ENCODE results near the gene ACBD4.

Gene ACBD4

DNA sequence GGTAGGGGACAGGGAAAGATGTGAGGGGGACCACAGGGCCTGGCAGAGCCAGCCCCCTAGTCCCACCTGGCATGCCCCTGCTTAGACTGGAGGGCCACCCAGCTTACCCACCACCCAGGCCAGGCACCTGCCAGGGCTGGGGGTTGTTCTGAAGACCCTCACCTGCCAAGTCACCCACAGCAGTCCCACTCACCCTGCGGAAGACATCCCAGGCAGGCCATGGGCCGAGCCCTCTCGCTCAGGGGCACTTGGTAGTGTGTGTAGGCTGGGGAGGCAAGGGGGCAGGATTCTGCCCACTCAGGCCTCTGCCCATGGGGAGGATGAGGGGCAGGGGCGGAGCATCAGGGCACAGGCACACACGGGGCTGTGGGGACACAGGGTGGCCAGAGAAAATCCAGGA is 7.2 kb upstream of the ACBD4 start:
- TF ChIP-seq EZH2 (IDR thresholded peaks at IDR 0.05; ENCODE audit: borderline replicate concordance, low read length) = no peak
- TF ChIP-seq, protein P1, sequence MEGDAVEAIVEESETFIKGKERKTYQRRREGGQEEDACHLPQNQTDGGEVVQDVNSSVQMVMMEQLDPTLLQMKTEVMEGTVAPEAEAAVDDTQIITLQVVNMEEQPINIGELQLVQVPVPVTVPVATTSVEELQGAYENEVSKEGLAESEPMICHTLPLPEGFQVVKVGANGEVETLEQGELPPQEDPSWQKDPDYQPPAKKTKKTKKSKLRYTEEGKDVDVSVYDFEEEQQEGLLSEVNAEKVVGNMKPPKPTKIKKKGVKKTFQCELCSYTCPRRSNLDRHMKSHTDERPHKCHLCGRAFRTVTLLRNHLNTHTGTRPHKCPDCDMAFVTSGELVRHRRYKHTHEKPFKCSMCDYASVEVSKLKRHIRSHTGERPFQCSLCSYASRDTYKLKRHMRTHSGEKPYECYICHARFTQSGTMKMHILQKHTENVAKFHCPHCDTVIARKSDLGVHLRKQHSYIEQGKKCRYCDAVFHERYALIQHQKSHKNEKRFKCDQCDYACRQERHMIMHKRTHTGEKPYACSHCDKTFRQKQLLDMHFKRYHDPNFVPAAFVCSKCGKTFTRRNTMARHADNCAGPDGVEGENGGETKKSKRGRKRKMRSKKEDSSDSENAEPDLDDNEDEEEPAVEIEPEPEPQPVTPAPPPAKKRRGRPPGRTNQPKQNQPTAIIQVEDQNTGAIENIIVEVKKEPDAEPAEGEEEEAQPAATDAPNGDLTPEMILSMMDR (IDR thresholded peaks at IDR 0.05; ENCODE audit: low read length) = no peak
- Histone ChIP-seq H2AFZ (ENCODE audit: low read length) (no peak overlapping the region), H3K4me2 (ENCODE audit: low read length) (no peak overlapping the region), H3K9me2 (ENCODE audit: low read depth, low read length) (no peaks in the 10 kb centered on the region), H3F3A (ENCODE audit: insufficient read depth, low read length) (no peaks in the 10 kb centered on the region), H3K27ac (ENCODE audit: low read depth, low read length, poor library complexity, severe bottlenecking) (no peak overlapping the region), H3K27me3 (ENCODE audit: insufficient read depth, low read length) (no peaks in the 10 kb centered on the region), H3K36me3 (ENCODE audit: insufficient read depth, low read length) (no peaks in the 10 kb centered on the region), H3K79me2 (ENCODE audit: insufficient read depth, low read length) (no peaks in the 10 kb centered on the region), H3K9ac (ENCODE audit: low read length) (no peak overlapping the region), H4K20me1 (ENCODE audit: insufficient read depth, low read length) (no peaks in the 10 kb centered on the region), H3K4me3 (ENCODE audit: low read depth, low read length, poor library complexity, severe bottlenecking) (no peak overlapping the region), H3K9me3 (ENCODE audit: low read length) (no peaks in the 10 kb centered on the region), H3K4me1 (ENCODE audit: insufficient read depth, low read length, severe bottlenecking) (peaks cover 8% of the 10 kb centered on the region)

GRCh38 chr17:45128989-45129388 is 6.5 kb upstream of the ACBD4 start:
- TF ChIP-seq EZH2 (IDR thresholded peaks at IDR 0.05; ENCODE audit: borderline replicate concordance, low read length) = no peak
- TF ChIP-seq, protein P1 (IDR thresholded peaks at IDR 0.05; ENCODE audit: low read length) = no peak
- H4K20me1 ChIP-seq (ENCODE audit: insufficient read depth, low read length) = no peaks in the 10 kb centered on the region
- H3K27me3 ChIP-seq (ENCODE audit: insufficient read depth, low read length) = no peaks in the 10 kb centered on the region
- no peaks in the 10 kb centered on the region for H3K36me3 ChIP-seq (ENCODE audit: insufficient read depth, low read length)
- H3K4me3 ChIP-seq (ENCODE audit: low read depth, low read length, poor library complexity, severe bottlenecking) = no peak overlapping the region
- H3K4me1 ChIP-seq (ENCODE audit: insufficient read depth, low read length, severe bottlenecking) = peaks cover 8% of the 10 kb centered on the region
- no peak overlapping the region for H3K9ac ChIP-seq (ENCODE audit: low read length)
- no peaks in the 10 kb centered on the region for H3F3A ChIP-seq (ENCODE audit: insufficient read depth, low read length)
- no peak overlapping the region for H3K4me2 ChIP-seq (ENCODE audit: low read length)
- H3K9me2 ChIP-seq (ENCODE audit: low read depth, low read length) = no peaks in the 10 kb centered on the region
- H3K79me2 ChIP-seq (ENCODE audit: insufficient read depth, low read length) = no peaks in the 10 kb centered on the region
- no peaks in the 10 kb centered on the region for H3K9me3 ChIP-seq (ENCODE audit: low read length)
- H2AFZ ChIP-seq (ENCODE audit: low read length) = no peak overlapping the region
- no peak overlapping the region for H3K27ac ChIP-seq (ENCODE audit: low read depth, low read length, poor library complexity, severe bottlenecking)

DNA sequence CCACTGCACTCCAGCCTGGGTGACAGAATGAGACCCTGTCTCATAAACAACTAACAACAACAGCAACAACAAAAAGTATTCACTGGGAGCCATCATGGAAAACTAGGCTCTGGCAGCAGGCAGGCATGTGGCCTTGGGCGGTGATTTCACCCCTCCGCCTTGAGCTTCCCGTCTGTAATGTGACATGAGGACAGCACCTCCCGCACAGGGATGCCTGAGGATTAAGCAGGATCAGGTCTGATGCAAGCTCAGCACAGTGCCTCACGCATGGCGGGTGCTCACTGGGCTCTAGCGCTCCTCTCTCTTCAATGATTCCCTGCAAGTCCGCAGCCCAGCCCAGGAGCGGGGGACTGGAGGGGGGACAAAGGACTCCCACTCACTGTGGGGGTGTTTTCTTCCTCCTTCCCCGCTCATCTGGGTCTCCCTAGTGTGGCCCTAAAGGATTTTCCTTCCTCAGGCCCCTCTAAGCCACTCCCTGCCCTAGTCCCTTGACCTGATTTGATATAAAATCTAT is 6.0 kb upstream of the ACBD4 start:
- Histone ChIP-seq H4K20me1 (ENCODE audit: insufficient read depth, low read length) (no peaks in the 10 kb centered on the region), H3K9me3 (ENCODE audit: low read length) (no peaks in the 10 kb centered on the region), H3K79me2 (ENCODE audit: insufficient read depth, low read length) (no peaks in the 10 kb centered on the region), H3K27me3 (ENCODE audit: insufficient read depth, low read length) (no peaks in the 10 kb centered on the region), H3K4me3 (ENCODE audit: low read depth, low read length, poor library complexity, severe bottlenecking) (no peak overlapping the region), H3K4me1 (ENCODE audit: insufficient read depth, low read length, severe bottlenecking) (peaks cover 8% of the 10 kb centered on the region), H3K9me2 (ENCODE audit: low read depth, low read length) (no peaks in the 10 kb centered on the region), H3K4me2 (ENCODE audit: low read length) (no peak overlapping the region), H3K9ac (ENCODE audit: low read length) (no peak overlapping the region), H3F3A (ENCODE audit: insufficient read depth, low read length) (no peaks in the 10 kb centered on the region), H2AFZ (ENCODE audit: low read length) (no peak overlapping the region), H3K27ac (ENCODE audit: low read depth, low read length, poor library complexity, severe bottlenecking) (no peak overlapping the region), H3K36me3 (ENCODE audit: insufficient read depth, low read length) (no peaks in the 10 kb centered on the region)
- TF ChIP-seq, protein P1 (IDR thresholded peaks at IDR 0.05; ENCODE audit: low read length) = no peak
- TF ChIP-seq EZH2 (IDR thresholded peaks at IDR 0.05; ENCODE audit: borderline replicate concordance, low read length) = no peak
